Activated gamma-delta T cell (primary cell): ENCODE measurements around the gene BACE1.
"Not testable (repeated sequence)": the region's sequence is repeated elsewhere in the genome, so short reads cannot be mapped to it uniquely, and the experiment has no call there.

Experiments used
- DNase-seq: peaks from one replicate; lab custom pipeline; 2025; lab: John Stamatoyannopoulos, UW
- total RNA-seq, 2 donors: gene quantifications; one replicate each; lab custom pipeline; 2026; lab: John Stamatoyannopoulos, UW

Gene BACE1
- 1.2 to 1.3 reads per million in 2 donors for total RNA-seq

DNA sequence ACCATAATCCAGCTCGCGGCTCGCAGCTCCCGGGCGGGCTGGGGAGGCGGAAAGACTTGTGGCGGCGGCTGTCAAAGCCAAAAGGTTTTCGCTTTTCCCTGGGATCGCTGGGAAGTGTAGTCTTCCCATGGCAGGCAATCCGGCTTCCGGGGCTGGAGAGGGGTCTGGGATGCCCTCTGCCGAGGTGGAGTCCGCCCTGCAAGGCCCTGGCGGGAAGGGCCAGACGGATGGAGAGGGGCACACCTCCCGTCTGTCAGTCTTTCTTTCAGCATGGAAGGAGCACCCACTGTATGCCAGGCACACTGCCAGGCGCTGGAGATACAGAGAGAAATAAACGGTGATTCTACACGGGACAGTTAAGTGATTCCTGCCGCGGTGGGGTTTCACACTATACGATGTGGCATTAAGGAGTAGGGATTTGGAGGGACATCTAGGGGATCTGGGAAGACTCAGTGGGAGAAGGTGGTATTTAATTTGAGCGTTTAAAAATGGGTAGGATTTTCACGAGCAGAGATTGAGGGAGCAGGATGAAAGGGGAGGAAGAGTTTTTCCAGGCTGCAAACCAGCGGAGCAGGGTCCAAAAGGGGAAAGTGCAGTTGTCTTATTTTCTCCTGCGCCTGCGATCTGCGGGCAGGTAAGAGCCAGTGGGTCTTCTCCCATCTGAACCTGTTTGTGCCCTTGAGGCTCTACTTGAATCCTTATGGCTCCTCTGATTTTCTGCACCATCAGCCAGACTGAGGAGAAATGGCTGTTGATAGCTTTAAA is at the start of gene BACE1:
TSS of gene BACE1 (minus strand) at position 60 of the 765 bp plus-strand sequence. CDS start 461 bp downstream, outside the sequence.
- DNase-seq, result no peak

- DNase-seq, result no peak
Observed at GRCh38 chr11:117361432-117361831, 45.4 kb upstream of the BACE1 start.

- no peak for DNase-seq
Observed at GRCh38 chr11:117356126-117356890, 40.3 kb upstream of the BACE1 start.

DNA sequence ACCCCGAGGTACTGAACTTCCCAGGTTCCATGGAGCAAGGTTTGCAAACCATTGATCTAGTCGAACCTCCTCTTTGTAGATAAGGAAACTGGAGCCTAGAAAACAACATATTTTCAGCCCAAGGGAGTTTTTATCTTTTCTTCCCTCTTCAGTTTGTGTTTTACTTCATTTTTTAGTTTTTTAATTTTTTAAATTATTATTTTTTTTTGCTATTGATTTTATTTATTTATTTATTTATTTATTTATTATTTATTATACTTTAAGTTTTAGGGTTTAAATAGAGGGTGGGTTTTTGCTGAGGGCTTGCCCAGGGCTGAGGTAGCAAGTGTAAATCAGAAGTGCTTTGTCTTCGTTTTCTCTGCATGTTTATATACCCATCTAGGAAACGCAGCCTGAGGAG is 38.5 kb upstream of the BACE1 start:
- no peak for DNase-seq

DNA sequence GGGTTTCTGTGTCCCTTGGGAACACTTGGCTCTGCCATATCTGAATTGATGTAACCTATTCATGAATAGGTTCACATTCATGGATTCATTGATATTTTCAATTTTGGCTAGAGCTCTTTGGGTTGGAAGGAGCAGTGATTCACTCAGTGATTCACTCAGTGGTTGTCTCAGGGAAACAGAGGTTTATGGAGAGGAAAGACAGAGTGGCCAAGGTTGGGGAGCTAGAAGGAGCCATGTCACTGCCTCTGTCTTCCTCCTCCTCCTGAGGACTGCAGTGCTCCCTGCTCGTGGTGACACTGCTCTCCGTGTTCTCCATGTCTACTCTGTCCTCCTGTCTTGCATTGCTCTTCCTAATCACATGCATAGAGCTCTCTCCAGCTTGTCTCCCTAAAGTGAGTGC is 29.0 kb upstream of the BACE1 start:
- no peak for DNase-seq

DNA sequence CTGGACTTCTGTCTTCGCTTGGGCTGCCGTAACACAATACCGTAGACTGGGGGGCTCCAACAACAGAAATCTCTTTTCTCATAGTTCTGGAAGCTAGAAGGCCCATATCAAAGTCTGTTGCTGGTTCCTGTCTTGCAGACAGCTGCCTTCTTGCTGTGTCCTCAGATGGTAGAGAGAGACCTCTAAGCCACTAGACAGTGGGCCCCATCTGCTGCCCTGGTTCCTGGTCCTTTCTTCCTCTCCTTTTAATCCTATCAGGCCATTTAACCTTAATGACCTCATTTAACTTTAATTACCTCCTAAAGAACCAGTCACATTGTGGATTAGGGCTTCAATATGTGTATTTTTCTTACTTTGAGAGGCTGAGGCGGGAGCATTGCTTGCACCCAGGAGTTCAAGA is 21.0 kb upstream of the BACE1 start:
- no peak for DNase-seq

- no peak for DNase-seq
Observed at GRCh38 chr11:117335399-117335798, 19.3 kb upstream of the BACE1 start.

DNA sequence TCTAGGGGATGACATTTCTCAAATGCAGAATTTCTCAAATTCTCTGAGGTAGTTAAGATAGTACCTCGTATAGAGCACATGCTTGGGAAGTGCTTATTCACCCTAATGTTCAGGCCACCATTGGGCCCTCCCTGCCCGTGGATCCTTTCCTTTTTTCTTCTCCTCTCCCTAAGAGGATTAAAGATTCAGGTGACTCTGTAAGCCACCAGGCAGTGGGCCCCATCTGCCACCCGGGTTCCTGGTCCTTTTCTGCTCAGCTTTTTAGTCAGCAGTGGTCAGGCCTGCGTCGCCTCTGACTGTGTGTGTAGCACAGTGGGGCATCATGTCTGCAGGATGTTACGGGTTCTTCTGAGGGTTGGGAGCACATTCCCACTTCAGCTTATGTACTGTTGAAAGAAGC is 18.8 kb upstream of the BACE1 start:
- no peak for DNase-seq

DNA sequence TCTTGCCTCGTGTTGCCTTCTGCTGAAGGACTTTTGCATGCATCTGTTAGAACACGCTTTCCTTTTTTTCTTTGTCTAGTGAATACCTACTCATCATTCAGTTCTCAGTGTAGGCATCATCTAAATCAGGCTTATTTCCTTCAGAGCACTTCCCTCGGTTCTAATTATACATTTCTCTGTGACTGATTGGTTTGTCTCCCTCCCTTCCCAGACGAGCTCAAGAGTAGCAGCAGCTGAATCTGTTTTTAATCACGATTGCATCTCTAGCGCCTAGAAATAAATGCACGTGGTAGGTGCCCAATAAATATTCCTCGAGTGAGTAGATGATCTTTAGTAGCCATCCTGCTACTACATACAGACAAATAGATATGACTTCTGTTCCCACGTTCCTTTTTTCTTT is 17.9 kb upstream of the BACE1 start:
- DNase-seq, result no peak

DNA sequence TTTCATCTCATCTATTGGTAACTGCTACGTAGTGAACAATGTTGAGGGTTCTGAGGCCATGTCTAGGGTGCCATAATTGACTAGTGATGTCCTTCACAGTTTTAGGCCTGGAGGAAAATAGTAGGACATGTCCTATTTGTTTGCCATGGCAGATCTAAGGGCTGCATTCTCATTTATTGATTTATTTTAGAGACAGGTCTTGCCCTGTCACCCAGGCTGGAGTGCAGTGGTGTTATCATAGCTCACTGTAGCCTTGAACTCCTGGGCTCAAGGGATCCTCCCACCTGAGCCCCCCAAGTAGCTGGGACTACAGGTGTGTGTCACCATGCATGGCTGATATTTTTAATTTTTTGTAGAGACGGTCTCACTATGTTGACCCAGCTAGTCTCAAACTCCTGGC is 16.8 kb upstream of the BACE1 start:
- DNase-seq, result no peak

GRCh38 chr11:117328375-117329010 is 12.4 kb upstream of the BACE1 start:
- no peak for DNase-seq

DNA sequence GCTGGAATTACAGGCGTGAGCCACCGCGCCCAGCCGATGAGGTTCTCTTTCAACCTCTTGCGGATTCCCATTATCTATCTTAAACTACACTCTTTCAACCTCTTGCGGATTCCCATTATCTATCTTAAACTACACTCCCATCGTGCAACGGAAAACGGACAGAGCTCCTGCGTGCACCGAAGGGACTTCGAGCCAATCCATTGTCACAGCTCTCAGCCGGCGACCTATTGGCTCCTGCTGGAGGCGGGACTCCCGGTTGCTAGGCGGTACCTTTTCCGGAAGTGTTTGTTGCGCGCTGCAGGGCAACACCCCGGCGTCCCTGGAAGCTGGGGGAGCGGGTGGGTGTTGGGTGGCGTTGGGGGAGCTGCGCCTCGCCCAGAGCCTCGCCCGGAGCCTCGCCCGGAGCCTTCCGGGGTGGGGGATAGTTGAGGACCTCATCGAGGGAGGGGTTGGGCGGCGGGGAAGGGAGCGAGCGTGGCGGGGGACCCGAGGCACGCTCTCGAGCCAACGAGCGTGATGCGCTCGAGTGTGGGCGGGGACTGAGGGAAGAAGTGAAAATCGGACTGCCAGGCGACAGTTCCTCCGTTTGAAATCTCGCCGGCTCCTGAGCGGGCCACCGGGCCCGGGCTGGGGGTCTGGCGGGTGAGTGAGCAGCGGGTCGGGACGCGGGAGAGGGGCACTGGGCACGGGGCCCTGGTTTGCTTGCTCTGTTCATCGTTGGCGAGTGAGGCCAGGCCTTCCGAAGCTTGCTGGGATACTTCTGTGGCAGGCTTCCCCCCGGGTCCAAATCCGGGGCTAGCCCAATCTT is 11.7 kb upstream of the BACE1 start, which contains the start of gene CEP164:
TSS of gene CEP164 (plus strand) at position 288 of the 808 bp plus-strand sequence. CDS start 10,733 bp downstream, outside the sequence.
- peak; percentile 75 for DNase-seq

- DNase-seq, result not testable (repeated sequence)
Observed at GRCh38 chr11:117327255-117327566, 11.2 kb upstream of the BACE1 start.

GRCh38 chr11:117319214-117319840 is 3.3 kb upstream of the BACE1 start:
- DNase-seq, result no peak

- DNase-seq, result no peak
Observed at GRCh38 chr11:117318738-117319137, 2.7 kb upstream of the BACE1 start.

- DNase-seq, result no peak
Observed at GRCh38 chr11:117315285-117316196, 515 bp downstream of the BACE1 start.

GRCh38 chr11:117314840-117315239 is 1.2 kb downstream of the BACE1 start:
- no peak for DNase-seq

DNA sequence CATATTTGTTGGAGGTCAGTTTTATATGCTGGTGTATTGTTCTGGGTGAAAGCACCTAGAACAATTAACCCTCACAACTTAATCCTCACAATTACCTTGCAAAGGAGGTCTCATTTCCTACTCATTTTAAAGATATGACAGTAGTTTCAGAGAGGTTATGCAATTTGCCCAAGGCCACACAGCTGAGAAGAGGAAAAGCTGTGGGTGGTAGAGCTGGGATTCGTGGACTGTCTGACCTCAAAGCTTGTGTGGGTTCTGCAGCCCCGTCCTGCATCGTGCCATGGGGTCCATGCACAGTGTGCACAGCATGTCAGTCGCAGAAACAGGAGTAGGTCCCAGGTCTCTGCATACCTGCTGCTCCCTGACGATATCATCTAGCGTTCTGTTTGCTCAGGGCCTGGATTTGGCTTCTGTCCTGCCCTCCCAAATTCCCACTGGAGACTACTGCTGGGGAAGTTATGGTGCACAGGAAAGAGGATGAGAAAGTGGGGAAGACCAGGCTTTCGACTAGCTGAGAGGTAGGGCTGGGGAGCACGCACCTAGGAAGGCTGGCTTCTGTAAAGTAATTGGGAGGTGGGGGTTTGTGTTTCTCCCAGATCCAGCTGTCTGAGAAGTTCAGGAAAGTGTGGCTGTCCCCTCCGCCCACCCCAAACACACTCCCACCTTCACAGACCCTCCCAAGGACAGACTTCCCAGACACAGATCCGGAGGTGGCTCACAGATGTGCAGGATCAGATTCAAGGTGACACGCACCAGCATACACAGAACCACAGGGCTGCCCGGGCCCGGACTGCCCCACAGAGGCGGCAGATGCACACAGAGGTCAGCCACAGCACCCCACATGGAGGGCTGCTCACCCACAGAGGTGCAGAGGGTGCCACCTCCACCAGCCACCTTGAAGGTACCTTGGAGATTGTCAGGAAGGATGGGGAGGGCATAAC is 2.0 kb downstream of the BACE1 start:
- no peak for DNase-seq

DNA sequence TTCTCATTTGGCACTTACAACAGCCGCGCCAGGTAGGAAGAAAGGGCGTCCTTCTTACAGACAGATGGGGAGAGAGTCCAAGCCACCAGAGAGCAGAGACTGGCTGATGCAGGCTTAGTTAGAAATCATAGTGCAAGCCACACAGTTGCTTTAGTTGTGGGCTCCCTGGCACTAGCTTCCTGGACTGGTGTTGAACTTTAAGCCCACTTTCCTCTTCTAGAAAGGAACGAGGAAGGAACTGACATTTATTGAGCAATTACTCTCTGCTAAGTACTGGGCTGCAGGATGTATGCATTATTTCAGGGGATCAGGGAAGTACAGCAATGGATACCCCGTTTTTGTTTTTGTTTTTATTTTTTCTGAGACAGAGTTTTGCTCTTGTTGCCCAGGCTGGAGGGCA is 3.0 kb downstream of the BACE1 start:
- DNase-seq, result no peak
